ENCODE measurements around the gene CSF2.
A peak's percentile ranks its signal among the peaks of the same experiment; 100 is the strongest.

Gene CSF2

GRCh38 chr5:132070460-132071337 lies 2.9 kb upstream of the CSF2 start:
- DNase-seq = no peak

GRCh38 chr5:132071338-132071707 lies 2.3 kb upstream of the CSF2 start:
- no peak for DNase-seq

- DNase-seq = no peak
These were observed 1.5 kb upstream of the CSF2 start for GRCh38 chr5:132072070-132072469.

- peak; percentile 71 for DNase-seq
These were observed 1.1 kb upstream of the CSF2 start for GRCh38 chr5:132072528-132072927.

GRCh38 chr5:132074091-132074771 lies 642 bp downstream of the CSF2 start:
- DNase-seq = no peak

GRCh38 chr5:132074772-132075718 lies 1.5 kb downstream of the CSF2 start:
- DNase-seq = peak; percentile 25

GRCh38 chr5:132075719-132076077 lies 2.1 kb downstream of the CSF2 start:
- no peak for DNase-seq

- no peak for DNase-seq
These were observed 2.7 kb downstream of the CSF2 start for GRCh38 chr5:132076202-132076830.

GRCh38 chr5:132076983-132077382 lies 3.4 kb downstream of the CSF2 start:
- no peak for DNase-seq

GRCh38 chr5:132079081-132079480 lies 5.5 kb downstream of the CSF2 start:
- no peak for DNase-seq

- no peak for DNase-seq
These were observed 6.0 kb downstream of the CSF2 start for GRCh38 chr5:132079619-132080018.

- DNase-seq = no peak
These were observed 7.0 kb downstream of the CSF2 start for GRCh38 chr5:132080595-132080994.

- no peak for DNase-seq
These were observed 7.9 kb downstream of the CSF2 start for GRCh38 chr5:132081458-132081857.

- DNase-seq = no peak
These were observed 8.9 kb downstream of the CSF2 start for GRCh38 chr5:132082329-132083023.

GRCh38 chr5:132083071-132083678 lies 9.6 kb downstream of the CSF2 start:
- no peak for DNase-seq

GRCh38 chr5:132085686-132086085 lies 12.1 kb downstream of the CSF2 start:
- DNase-seq = no peak

- no peak for DNase-seq
These were observed 12.7 kb downstream of the CSF2 start for GRCh38 chr5:132086277-132086794.

GRCh38 chr5:132087176-132087575 lies 13.6 kb downstream of the CSF2 start:
- DNase-seq = no peak

- no peak for DNase-seq
These were observed 14.1 kb downstream of the CSF2 start for GRCh38 chr5:132087661-132088060.

GRCh38 chr5:132089363-132089762 lies 15.8 kb downstream of the CSF2 start:
- DNase-seq = no peak

GRCh38 chr5:132090107-132090506 lies 16.5 kb downstream of the CSF2 start:
- DNase-seq = no peak
